Naive thymus-derived CD4-positive, alpha-beta T cell (primary cell): ENCODE results near the gene SRSF6. TPM values are rescaled to one million over a fixed set of nuclear protein-coding genes. Genes with fewer than 3 reads are reported as not detected.
A peak's percentile ranks its signal among the peaks of the same experiment; 100 is the strongest.

Experiments
- ATAC-seq: fragments of 150-1000 bp; cut with Tn5 transposase; 2 replicates; pipeline ENCODE4 v1.10.0; 2021; ENCODE audit warnings: mild to moderate bottlenecking, moderate library complexity
- CTCF ChIA-PET: fragments of 350-600 bp; sonication (Branson Sonifier 250); formaldehyde crosslinking; loops from one replicate; lab custom pipeline; 2021; ENCODE audit warnings: antibody characterized with exemption; lab: Charles Lee
- POLR2A ChIA-PET: fragments of 350-600 bp; sonication (Branson Sonifier 250); formaldehyde crosslinking; loops from one replicate; lab custom pipeline; 2021; ENCODE audit warnings: antibody characterized with exemption, inconsistent platforms; lab: Charles Lee
- DNase-seq, 9 donors: peaks; one replicate each; pipeline versions ENCODE4 v3.0.0 to v3.0.0-alpha.2; 2020 to 2022; ENCODE audit warnings: mixed read lengths in 1 of 9
- H3K27ac ChIP-seq: one replicate; pipeline ENCODE4 v1.7.0; 2013; ENCODE audit warnings: mild to moderate bottlenecking, low read depth, low read length, moderate library complexity
- H3K27me3 ChIP-seq, 2 donors: one replicate each; pipeline ENCODE4 v1.7.0; 2013; ENCODE audit warnings: low read length in 2 of 2, mild to moderate bottlenecking in 2 of 2, moderate library complexity in 2 of 2; ENCODE audit not compliant: control insufficient read depth in 2 of 2, insufficient read depth in 2 of 2
- H3K36me3 ChIP-seq, 3 experiments: 1 replicate in 2 of 3; 2 replicates in 1 of 3; pipeline ENCODE4 v1.7.0; 2013; ENCODE audit warnings: low read length in 3 of 3, mild to moderate bottlenecking in 3 of 3, moderate library complexity in 1 of 3; ENCODE audit not compliant: insufficient read depth in 3 of 3, control insufficient read depth in 2 of 3
- H3K4me1 ChIP-seq, 2 donors: one replicate each; pipeline ENCODE4 v1.7.0; 2013; ENCODE audit warnings: low read length in 2 of 2, mild to moderate bottlenecking in 2 of 2, moderate library complexity in 1 of 2; ENCODE audit not compliant: control insufficient read depth in 2 of 2, insufficient read depth in 2 of 2
- H3K4me3 ChIP-seq: 2 replicates; pipeline ENCODE4 v1.7.0; 2013; ENCODE audit warnings: mild to moderate bottlenecking, low read length
- H3K9me3 ChIP-seq, 3 experiments: 1 replicate in 2 of 3; 2 replicates in 1 of 3; pipeline ENCODE4 v1.7.0; 2013; ENCODE audit warnings: low read length in 3 of 3; ENCODE audit not compliant: control insufficient read depth in 2 of 3
- H3K27ac Mint-ChIP-seq, 9 donors: one replicate each; pipeline ENCODE4 v1.8.0; 2020 to 2022; ENCODE audit warnings: mixed read lengths in 9 of 9, mild to moderate bottlenecking in 8 of 9, moderate library complexity in 5 of 9, inconsistent platforms in 2 of 9
- H3K27me3 Mint-ChIP-seq, 5 donors: one replicate each; pipeline ENCODE4 v1.8.0; 2021 to 2022; ENCODE audit warnings: mixed read lengths in 5 of 5, mild to moderate bottlenecking in 1 of 5
- H3K36me3 Mint-ChIP-seq, 5 donors: one replicate each; pipeline ENCODE4 v1.8.0; 2020 to 2022; ENCODE audit warnings: mixed read lengths in 5 of 5, mild to moderate bottlenecking in 3 of 5, inconsistent platforms in 1 of 5
- H3K4me1 Mint-ChIP-seq, 7 donors: one replicate each; pipeline ENCODE4 v1.8.0; 2020 to 2022; ENCODE audit warnings: mixed read lengths in 7 of 7, mild to moderate bottlenecking in 3 of 7, inconsistent platforms in 1 of 7
- H3K4me3 Mint-ChIP-seq, 10 donors: one replicate each; pipeline ENCODE4 v1.8.0; 2020 to 2022; ENCODE audit warnings: mild to moderate bottlenecking in 10 of 10, mixed read lengths in 10 of 10, moderate library complexity in 6 of 10, inconsistent platforms in 2 of 10
- H3K9me3 Mint-ChIP-seq, 11 donors: one replicate each; pipeline ENCODE4 v1.8.0; 2020 to 2022; ENCODE audit warnings: mixed read lengths in 11 of 11, mild to moderate bottlenecking in 4 of 11, inconsistent platforms in 1 of 11, moderate library complexity in 1 of 11
- intact Hi-C, 2 donors: fragments of 100-400 bp; cut with micrococcal nuclease; formaldehyde crosslinking; loops; one replicate each; pipeline ENCODE4 v1.15.1; 2023
- polyA plus RNA-seq, 2 donors: library from polyadenylated mRNA; unstranded; fragments of 300-500 nt; fragmentation: Illumina TruSeq; gene quantifications; one replicate each; pipeline ENCODE4 v1.2.3, GENCODE V29; 2021
- total RNA-seq, 6 experiments: library from RNA in 5 of 6; stranded (reverse) in 5 of 6; gene quantifications; 1 replicate in 5 of 6; 2 replicates in 1 of 6; pipeline ENCODE4 v1.2.3 and lab custom pipeline; 2021 to 2026

Gene SRSF6
- total and polyA plus RNA-seq, 7 experiments from 2014 or later: 46.6 to 291 (median 234) TPM

GRCh38 chr20:43460830-43461200, 3.1 kb downstream of the SRSF6 start:
- Mint-ChIP-seq H3K9me3 (no peaks in the 10 kb centered on the region), H3K27me3 (no peaks in the 10 kb centered on the region), H3K4me3 (peak overlapping the region in 9 of 10 donors; percentile 13 to 77 (median 34)), H3K27ac (peak overlapping the region in 8 of 9 donors; percentile 2 to 84 (median 58)), H3K4me1 (peaks cover 27 to 68% (median 52%) of the 10 kb centered on the region in 7 donors), H3K36me3 (peaks cover 7 to 45% (median 38%) of the 10 kb centered on the region in 5 donors)
- Histone ChIP-seq H3K9me3 (no peaks in the 10 kb centered on the region), H3K27ac (no peak overlapping the region), H3K36me3 (peaks cover 27 to 63% (median 28%) of the 10 kb centered on the region in 3 experiments), H3K27me3 (no peaks in the 10 kb centered on the region), H3K4me1 (peaks cover 10 to 29% of the 10 kb centered on the region in 2 donors), H3K4me3 (no peak overlapping the region)
- DNase-seq (no peak), ATAC-seq (no peak)
- POLR2A ChIA-PET: no interaction called here
- CTCF ChIA-PET: interaction anchor here (0.9 kb wide), 1 partner anchor 8 kb away, joined by 3 read pairs; no protein-coding TSS in a partner anchor
- intact Hi-C loops: no loop called here

- Mint-ChIP-seq H3K9me3 (no peaks in the 10 kb centered on the region), H3K4me3 (peak overlapping the region in 1 of 10 donors; percentile 63), H3K27me3 (no peaks in the 10 kb centered on the region), H3K4me1 (peaks cover 23 to 70% (median 51%) of the 10 kb centered on the region in 7 donors), H3K36me3 (peaks cover 7 to 54% (median 42%) of the 10 kb centered on the region in 5 donors), H3K27ac (peak overlapping the region in 3 of 9 donors; percentile 25 to 43 (median 29))
- intact Hi-C loops: no loop called here
- Histone ChIP-seq H3K27me3 (no peaks in the 10 kb centered on the region), H3K4me1 (peaks cover 10 to 22% of the 10 kb centered on the region in 2 donors), H3K4me3 (no peak overlapping the region), H3K27ac (no peak overlapping the region), H3K9me3 (no peaks in the 10 kb centered on the region), H3K36me3 (peaks cover 27 to 75% (median 28%) of the 10 kb centered on the region in 3 experiments)
- ChIA-PET POLR2A (no interaction called here), CTCF (no interaction called here)
- DNase-seq: no peak
- ATAC-seq: no peak
Measured at GRCh38 chr20:43461894-43462659, 4.4 kb downstream of the SRSF6 start.

GRCh38 chr20:43462660-43463526, 5.2 kb downstream of the SRSF6 start:
- ChIA-PET CTCF (no interaction called here), POLR2A (no interaction called here)
- intact Hi-C loops: no loop called here
- DNase-seq (no peak), ATAC-seq (no peak)
- Histone ChIP-seq H3K9me3 (no peaks in the 10 kb centered on the region), H3K36me3 (peaks cover 27 to 71% (median 28%) of the 10 kb centered on the region in 3 experiments), H3K27me3 (no peaks in the 10 kb centered on the region), H3K4me1 (peaks cover 10 to 22% of the 10 kb centered on the region in 2 donors), H3K4me3 (no peak overlapping the region), H3K27ac (no peak overlapping the region)
- H3K36me3 Mint-ChIP-seq: peaks cover 7 to 54% (median 43%) of the 10 kb centered on the region in 5 donors
- peak overlapping the region in 1 of 9 donors; percentile 36 for H3K27ac Mint-ChIP-seq
- no peaks in the 10 kb centered on the region for H3K27me3 Mint-ChIP-seq
- no peak overlapping the region for H3K4me3 Mint-ChIP-seq
- H3K9me3 Mint-ChIP-seq: no peaks in the 10 kb centered on the region
- peaks cover 23 to 70% (median 51%) of the 10 kb centered on the region in 7 donors for H3K4me1 Mint-ChIP-seq

- H3K4me3 ChIP-seq: no peak overlapping the region
- ChIA-PET CTCF (no interaction called here), POLR2A (no interaction called here)
- H3K27me3 Mint-ChIP-seq: no peaks in the 10 kb centered on the region
- peaks cover 27 to 69% (median 28%) of the 10 kb centered on the region in 3 experiments for H3K36me3 ChIP-seq
- H3K4me1 ChIP-seq: peaks cover 10 to 22% of the 10 kb centered on the region in 2 donors
- no peaks in the 10 kb centered on the region for H3K27me3 ChIP-seq
- H3K27ac ChIP-seq: no peak overlapping the region
- H3K36me3 Mint-ChIP-seq: peaks cover 7 to 54% (median 43%) of the 10 kb centered on the region in 5 donors
- ATAC-seq: no peak
- H3K4me1 Mint-ChIP-seq: peaks cover 23 to 69% (median 51%) of the 10 kb centered on the region in 7 donors
- H3K9me3 Mint-ChIP-seq: no peaks in the 10 kb centered on the region
- intact Hi-C loops: no loop called here
- DNase-seq: no peak
- H3K4me3 Mint-ChIP-seq: no peak overlapping the region
- H3K27ac Mint-ChIP-seq: peak overlapping the region in 1 of 9 donors; percentile 9
- H3K9me3 ChIP-seq: no peaks in the 10 kb centered on the region
Measured at GRCh38 chr20:43463527-43464218, 6.0 kb downstream of the SRSF6 start.

- peaks cover 23 to 66% (median 28%) of the 10 kb centered on the region in 3 experiments for H3K36me3 ChIP-seq
- DNase-seq (no peak), ATAC-seq (no peak)
- no peak overlapping the region for H3K27ac ChIP-seq
- H3K27me3 ChIP-seq: no peaks in the 10 kb centered on the region
- ChIA-PET CTCF (no interaction called here), POLR2A (no interaction called here)
- no peak overlapping the region for H3K4me3 ChIP-seq
- H3K27me3 Mint-ChIP-seq: no peaks in the 10 kb centered on the region
- peaks cover 5 to 18% of the 10 kb centered on the region in 2 donors for H3K4me1 ChIP-seq
- H3K36me3 Mint-ChIP-seq: peaks cover 7 to 56% (median 44%) of the 10 kb centered on the region in 5 donors
- H3K9me3 ChIP-seq: no peaks in the 10 kb centered on the region
- no peak overlapping the region for H3K4me3 Mint-ChIP-seq
- intact Hi-C loops: no loop called here
- H3K4me1 Mint-ChIP-seq: peaks cover 18 to 63% (median 51%) of the 10 kb centered on the region in 7 donors
- peak overlapping the region in 1 of 9 donors; percentile 59 for H3K27ac Mint-ChIP-seq
- no peaks in the 10 kb centered on the region for H3K9me3 Mint-ChIP-seq
Measured at GRCh38 chr20:43464219-43464790, 6.6 kb downstream of the SRSF6 start.

- Mint-ChIP-seq H3K27me3 (no peaks in the 10 kb centered on the region), H3K4me3 (no peak overlapping the region), H3K4me1 (peaks cover 11 to 51% (median 38%) of the 10 kb centered on the region in 7 donors), H3K36me3 (peaks cover 3 to 55% (median 40%) of the 10 kb centered on the region in 5 donors), H3K27ac (peak overlapping the region in 2 of 9 donors; percentile 14 to 48), H3K9me3 (no peaks in the 10 kb centered on the region)
- H3K9me3 ChIP-seq: no peaks in the 10 kb centered on the region
- DNase-seq: no peak
- H3K36me3 ChIP-seq: peaks cover 16 to 55% (median 24%) of the 10 kb centered on the region in 3 experiments
- intact Hi-C loops: no loop called here
- CTCF ChIA-PET: no interaction called here
- H3K27me3 ChIP-seq: no peaks in the 10 kb centered on the region
- no peak overlapping the region for H3K27ac ChIP-seq
- peaks cover 0 to 9% of the 10 kb centered on the region in 2 donors for H3K4me1 ChIP-seq
- peak; percentile 24 for ATAC-seq
- POLR2A ChIA-PET: interaction anchor here (1.3 kb wide), 1 partner anchor 8 kb away, joined by 3 read pairs; the partner anchor contains the start of gene SRSF6
- no peak overlapping the region for H3K4me3 ChIP-seq
Measured at GRCh38 chr20:43465625-43465943, 7.9 kb downstream of the SRSF6 start.
